Caco-2 (cell line): Measurements from ENCODE around the gene TMEM266. TPM values are rescaled to one million over a fixed set of nuclear protein-coding genes. Genes with fewer than 3 reads are reported as not detected.

Experiments
- BruUV-seq: library from RNA; stranded (reverse); fragments of 400-500 nt; replicated peaks from 2 replicates; lab custom pipeline; 2021; lab: Mats Ljungman, UMichigan
- CTCF ChIA-PET: fragments of 300-600 bp; sonication (Branson Sonifier 250); formaldehyde crosslinking; loops from one replicate; lab custom pipeline; 2022; ENCODE audit warnings: antibody characterized with exemption; lab: Charles Lee
- POLR2A ChIA-PET: fragments of 300-600 bp; sonication (Branson Sonifier 250); formaldehyde crosslinking; loops from one replicate; lab custom pipeline; 2022; ENCODE audit warnings: antibody characterized with exemption; lab: Charles Lee
- DNase-seq, 2 experiments: peaks; one replicate each; pipeline versions ENCODE4 v3.0.0 to v3.0.0-alpha.2; 2020 to 2022
- H3K27me3 ChIP-seq: replicated peaks from 2 replicates; pipeline ENCODE4 v1.6.0; 2011; ENCODE audit warnings: low read length; ENCODE audit not compliant: control insufficient read depth, insufficient read depth
- H3K36me3 ChIP-seq: 2 replicates; pipeline ENCODE4 v1.5.1; 2011; ENCODE audit warnings: low read length; ENCODE audit not compliant: control insufficient read depth, insufficient read depth
- H3K4me1 ChIP-seq: fragments of 250-450 bp; sonication (Bioruptor Pico); 2 replicates; pipeline ENCODE4 v1.5.1; 2020; ENCODE audit warnings: mild to moderate bottlenecking
- H3K4me3 ChIP-seq: 2 replicates; pipeline ENCODE4 v1.5.1; 2011; ENCODE audit warnings: low read depth, mild to moderate bottlenecking, control low read depth, low read length
- H3K9me3 ChIP-seq: fragments of 250-450 bp; sonication (Bioruptor Pico); 2 replicates; pipeline ENCODE4 v1.5.1; 2020; ENCODE audit warnings: mild to moderate bottlenecking, moderate library complexity
- H3K27ac Mint-ChIP-seq: one replicate; pipeline ENCODE4 v1.8.0; 2022; ENCODE audit warnings: mixed read lengths; ENCODE audit not compliant: unreplicated experiment
- H3K27me3 Mint-ChIP-seq: one replicate; pipeline ENCODE4 v1.8.0; 2022; ENCODE audit warnings: mixed read lengths; ENCODE audit not compliant: insufficient read depth, unreplicated experiment
- H3K36me3 Mint-ChIP-seq: one replicate; pipeline ENCODE4 v1.8.0; 2022; ENCODE audit warnings: mild to moderate bottlenecking, mixed read lengths; ENCODE audit not compliant: insufficient read depth, unreplicated experiment
- H3K4me1 Mint-ChIP-seq: one replicate; pipeline ENCODE4 v1.8.0; 2022; ENCODE audit warnings: low read depth, mixed read lengths; ENCODE audit not compliant: unreplicated experiment
- H3K4me3 Mint-ChIP-seq: one replicate; pipeline ENCODE4 v1.8.0; 2022; ENCODE audit warnings: mild to moderate bottlenecking, moderate library complexity, mixed read lengths; ENCODE audit not compliant: unreplicated experiment
- H3K9me3 Mint-ChIP-seq: one replicate; pipeline ENCODE4 v1.8.0; 2022; ENCODE audit warnings: mixed read lengths; ENCODE audit not compliant: unreplicated experiment
- intact Hi-C: fragments of 100-400 bp; cut with micrococcal nuclease; formaldehyde crosslinking; loops from one replicate; pipeline ENCODE4 v1.10.0; 2022; ENCODE audit not compliant: unreplicated experiment
- total RNA-seq: library from RNA; stranded (reverse); gene quantifications from 2 replicates; pipeline ENCODE4 v1.2.3, GENCODE V29; 2022
- TF ChIP-seq, protein P1 (sequence below), 2 experiments: fragments of 200-600 bp in 1 of 2; IDR thresholded peaks; 1 replicate in 1 of 2; 2 replicates in 1 of 2; pipeline versions ENCODE4 v1.5.1 to v1.8.0; 2011 to 2022; ENCODE audit warnings: antibody characterized with exemption in 1 of 2, control low read depth in 1 of 2, inconsistent platforms in 1 of 2, low read depth in 1 of 2, low read length in 1 of 2, mild to moderate bottlenecking in 1 of 2, moderate library complexity in 1 of 2; ENCODE audit not compliant: insufficient read depth in 1 of 2, severe bottlenecking in 1 of 2, unreplicated experiment in 1 of 2

Gene TMEM266
- total RNA-seq, 1 experiment from 2014 or later, result 0.27 TPM

GRCh38 chr15:76056931-76057330, 2.9 kb upstream of the TMEM266 start:
- no peaks in the 10 kb centered on the region for H3K9me3 ChIP-seq
- no peaks in the 10 kb centered on the region for H3K27me3 ChIP-seq
- H3K4me1 Mint-ChIP-seq, result peaks cover 8% of the 10 kb centered on the region
- no TSS peak for BruUV-seq
- peaks cover 4% of the 10 kb centered on the region for H3K27me3 Mint-ChIP-seq
- H3K4me3 Mint-ChIP-seq, result peak overlapping the region; percentile 41
- H3K4me3 ChIP-seq, result no peak overlapping the region
- CTCF ChIA-PET, result interaction anchor here (0.6 to 5.9 kb wide), 9 partner anchors 8 to 247 kb away, joined by 3 to 125 read pairs (median 5); no protein-coding TSS in a partner anchor
- H3K4me1 ChIP-seq, result peaks cover 4% of the 10 kb centered on the region; the same call in 1 of the 2 replicates
- H3K36me3 Mint-ChIP-seq, result no peaks in the 10 kb centered on the region
- no peak for DNase-seq
- intact Hi-C loops, result loop anchor here (1.0 to 10.0 kb wide), 4 partner anchors 82 to 247 kb away; no protein-coding TSS in a partner anchor
- POLR2A ChIA-PET, result no interaction called here
- H3K9me3 Mint-ChIP-seq, result no peaks in the 10 kb centered on the region
- TF ChIP-seq, protein P1, sequence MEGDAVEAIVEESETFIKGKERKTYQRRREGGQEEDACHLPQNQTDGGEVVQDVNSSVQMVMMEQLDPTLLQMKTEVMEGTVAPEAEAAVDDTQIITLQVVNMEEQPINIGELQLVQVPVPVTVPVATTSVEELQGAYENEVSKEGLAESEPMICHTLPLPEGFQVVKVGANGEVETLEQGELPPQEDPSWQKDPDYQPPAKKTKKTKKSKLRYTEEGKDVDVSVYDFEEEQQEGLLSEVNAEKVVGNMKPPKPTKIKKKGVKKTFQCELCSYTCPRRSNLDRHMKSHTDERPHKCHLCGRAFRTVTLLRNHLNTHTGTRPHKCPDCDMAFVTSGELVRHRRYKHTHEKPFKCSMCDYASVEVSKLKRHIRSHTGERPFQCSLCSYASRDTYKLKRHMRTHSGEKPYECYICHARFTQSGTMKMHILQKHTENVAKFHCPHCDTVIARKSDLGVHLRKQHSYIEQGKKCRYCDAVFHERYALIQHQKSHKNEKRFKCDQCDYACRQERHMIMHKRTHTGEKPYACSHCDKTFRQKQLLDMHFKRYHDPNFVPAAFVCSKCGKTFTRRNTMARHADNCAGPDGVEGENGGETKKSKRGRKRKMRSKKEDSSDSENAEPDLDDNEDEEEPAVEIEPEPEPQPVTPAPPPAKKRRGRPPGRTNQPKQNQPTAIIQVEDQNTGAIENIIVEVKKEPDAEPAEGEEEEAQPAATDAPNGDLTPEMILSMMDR (IDR thresholded peaks at IDR 0.05; ENCODE audit: insufficient read depth in 1 of 2, low read depth in 1 of 2, low read length in 1 of 2, severe bottlenecking in 1 of 2, unreplicated experiment in 1 of 2), result no peak
- no peak overlapping the region for H3K27ac Mint-ChIP-seq
- no peaks in the 10 kb centered on the region for H3K36me3 ChIP-seq

DNA sequence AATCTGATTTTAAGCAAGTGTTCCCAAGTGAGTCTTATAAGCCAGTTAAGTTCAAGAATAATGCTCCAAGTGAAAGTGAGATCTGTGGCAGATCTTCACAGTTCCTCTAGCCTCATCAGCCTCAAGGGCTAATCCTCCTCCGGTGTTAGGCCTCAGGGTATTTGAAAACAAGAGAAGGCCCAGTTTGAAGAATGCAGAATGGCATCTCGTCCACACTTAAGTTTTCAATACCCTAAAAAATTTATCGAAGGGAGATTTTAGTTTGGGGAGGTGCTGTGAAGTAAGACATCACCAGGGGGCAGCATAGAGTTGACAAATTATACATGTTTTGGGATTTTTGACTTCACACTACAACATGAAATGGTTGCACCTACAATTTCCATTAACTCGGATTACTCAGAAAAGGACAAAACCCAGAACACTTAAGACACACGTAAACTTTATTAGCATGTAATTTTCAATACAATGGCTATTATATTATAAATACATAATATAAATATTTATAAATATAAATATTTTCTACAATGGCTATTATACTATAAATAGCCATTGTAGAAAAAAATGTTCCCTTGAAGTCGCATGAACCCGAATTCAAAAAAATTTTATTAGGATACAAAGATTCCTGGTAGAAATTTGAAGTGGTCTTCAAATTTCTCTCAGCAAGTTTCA, 2.3 kb upstream of the TMEM266 start:
- H3K36me3 Mint-ChIP-seq, result no peaks in the 10 kb centered on the region
- POLR2A ChIA-PET, result no interaction called here
- DNase-seq, result peak in 1 of 2 experiments; percentile 46
- intact Hi-C loops, result loop anchor here (1.0 to 10.0 kb wide), 4 partner anchors 82 to 247 kb away; no protein-coding TSS in a partner anchor
- peak overlapping the region; percentile 41 for H3K4me3 Mint-ChIP-seq
- H3K27me3 Mint-ChIP-seq, result peaks cover 7% of the 10 kb centered on the region
- peaks cover 8% of the 10 kb centered on the region for H3K4me1 Mint-ChIP-seq
- Histone ChIP-seq H3K9me3 (no peaks in the 10 kb centered on the region), H3K36me3 (no peaks in the 10 kb centered on the region), H3K27me3 (no peaks in the 10 kb centered on the region), H3K4me1 (peaks cover 4% of the 10 kb centered on the region; the same call in 1 of the 2 replicates), H3K4me3 (no peak overlapping the region)
- H3K27ac Mint-ChIP-seq, result no peak overlapping the region
- no peaks in the 10 kb centered on the region for H3K9me3 Mint-ChIP-seq
- no TSS peak for BruUV-seq
- TF ChIP-seq, protein P1 (IDR thresholded peaks at IDR 0.05; ENCODE audit: insufficient read depth in 1 of 2, low read depth in 1 of 2, low read length in 1 of 2, severe bottlenecking in 1 of 2, unreplicated experiment in 1 of 2), result peak; percentile 76 to 82
- CTCF ChIA-PET, result interaction anchor here (0.6 to 5.9 kb wide), 9 partner anchors 9 to 247 kb away, joined by 3 to 125 read pairs (median 4); no protein-coding TSS in a partner anchor

DNA sequence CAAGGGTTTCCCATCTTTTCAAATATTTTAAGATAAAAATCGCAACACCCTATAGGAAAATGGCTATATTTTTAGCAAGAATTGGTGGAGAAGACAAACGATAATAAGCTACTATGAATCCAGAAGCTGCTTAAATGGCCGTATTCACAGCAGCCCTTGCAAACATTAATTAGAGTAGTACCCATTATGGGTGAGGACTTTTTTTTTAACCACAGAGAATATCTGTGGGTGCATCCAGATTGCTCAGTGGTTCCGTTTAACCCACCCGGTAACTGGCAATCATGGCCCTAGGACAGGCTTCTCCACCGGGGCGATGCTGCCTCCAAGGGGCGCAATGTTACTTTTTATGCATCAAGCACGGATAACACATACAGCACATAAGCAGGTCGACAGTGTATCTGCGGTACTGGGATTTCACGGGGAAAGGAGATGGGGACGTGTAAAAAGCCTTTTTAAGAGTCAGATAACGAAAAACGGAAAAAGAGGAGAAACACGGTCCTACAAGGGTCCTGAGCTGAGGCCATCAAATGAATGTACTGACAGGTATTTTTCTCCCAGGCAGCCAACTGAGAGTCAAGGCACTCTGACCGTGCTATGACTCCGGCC, 968 bp upstream of the TMEM266 start:
- Histone ChIP-seq H3K27me3 (no peaks in the 10 kb centered on the region), H3K4me3 (peak overlapping the region; percentile 79), H3K36me3 (no peaks in the 10 kb centered on the region), H3K9me3 (no peaks in the 10 kb centered on the region), H3K4me1 (peaks cover 4% of the 10 kb centered on the region; the same call in 1 of the 2 replicates)
- BruUV-seq, result no TSS peak
- intact Hi-C loops, result loop anchor here (10.0 kb wide), 2 partner anchors 94 to 134 kb away; no protein-coding TSS in a partner anchor
- Mint-ChIP-seq H3K36me3 (no peaks in the 10 kb centered on the region), H3K9me3 (no peaks in the 10 kb centered on the region), H3K4me3 (peak overlapping the region; percentile 66), H3K27me3 (peaks cover 15% of the 10 kb centered on the region), H3K27ac (no peak overlapping the region), H3K4me1 (peaks cover 8% of the 10 kb centered on the region)
- TF ChIP-seq, protein P1 (IDR thresholded peaks at IDR 0.05; ENCODE audit: insufficient read depth in 1 of 2, low read depth in 1 of 2, low read length in 1 of 2, severe bottlenecking in 1 of 2, unreplicated experiment in 1 of 2), result peak in 1 of 2 experiments; percentile 26
- ChIA-PET CTCF (interaction anchor here (1.1 to 5.9 kb wide), 5 partner anchors 10 to 130 kb away, joined by 3 to 125 read pairs (median 6); no protein-coding TSS in a partner anchor), POLR2A (interaction anchor here (0.6 kb wide), 1 partner anchor 11 kb away, joined by 3 read pairs; no protein-coding TSS in a partner anchor)
- peak; percentile 41 to 46 for DNase-seq
